K562 (cell line): ENCODE results near the gene TBXA2R. TPM values are rescaled to one million over a fixed set of nuclear protein-coding genes. Genes with fewer than 3 reads are reported as not detected.

Experiments
- ATAC-seq: fragments of 200-7000 bp; cut with Tn5 transposase; 3 replicates; pipeline ENCODE4 v1.9.1; 2020; ENCODE audit warnings: moderate library complexity
- BruUV-seq: library from RNA; stranded (reverse); fragments of 400-500 nt; replicated peaks from 2 replicates; lab custom pipeline; 2021; lab: Mats Ljungman, UMichigan
- CTCF ChIA-PET: fragments of 300-600 bp; formaldehyde crosslinking; extraction: SDS; loops from one replicate; lab custom pipeline; 2021; ENCODE audit warnings: low intra/inter-chr PET ratio; lab: Yijun Ruan, JAX
- POLR2A ChIA-PET: fragments of 300-600, 350-650 bp; sonication (Branson Sonifier 250); formaldehyde crosslinking; extraction: SDS; loops from one replicate; lab custom pipeline; 2021; ENCODE audit warnings: antibody characterized with exemption, inconsistent platforms; lab: Yijun Ruan, JAX
- DNase-seq, 4 experiments: peaks; one replicate each; pipeline versions ENCODE4 v3.0.0 to v3.0.0-alpha.2; 2011 to 2018; ENCODE audit warnings: low spot score in 3 of 4, mixed read lengths in 3 of 4; ENCODE audit errors: extremely low read depth in 1 of 4
- FAIRE-seq: peaks from 2 replicates; lab custom pipeline; 2011; peaks lifted over from hg19 to GRCh38; lab: Jason Lieb, UNC
- H2AFZ ChIP-seq: 2 replicates; pipeline ENCODE4 v1.6.0; 2011; ENCODE audit warnings: low read depth, low read length, control low read depth, inconsistent platforms
- H3K27ac ChIP-seq: fragments of 200-600 bp; 3 replicates; pipeline ENCODE4 v1.8.0; 2011; ENCODE audit warnings: low read depth, mild to moderate bottlenecking, control low read depth, inconsistent platforms, low read length, moderate library complexity, mixed read lengths; ENCODE audit errors: extremely low read depth
- H3K27me3 ChIP-seq, 2 experiments: fragments of 300-600 bp in 1 of 2; 2 replicates in 1 of 2; 3 replicates in 1 of 2; pipeline versions ENCODE4 v1.6.0 to v1.8.0; 2011; ENCODE audit warnings: inconsistent platforms in 2 of 2, low read length in 2 of 2, mild to moderate bottlenecking in 1 of 2, mixed read lengths in 1 of 2, moderate library complexity in 1 of 2; ENCODE audit not compliant: control insufficient read depth in 2 of 2, insufficient read depth in 2 of 2
- H3K36me3 ChIP-seq: fragments of 300-600 bp; 3 replicates; pipeline ENCODE4 v1.8.0; 2011; ENCODE audit warnings: mild to moderate bottlenecking, low read length, inconsistent platforms; ENCODE audit not compliant: control insufficient read depth, insufficient read depth
- H3K4me1 ChIP-seq, 2 experiments: fragments of 200-600 bp in 1 of 2; replicated peaks in 1 of 2; 2 replicates in 1 of 2; 3 replicates in 1 of 2; pipeline versions ENCODE4 v1.5.1 to v1.8.0; 2011; ENCODE audit warnings: inconsistent platforms in 2 of 2, low read length in 2 of 2, mild to moderate bottlenecking in 1 of 2, mixed read lengths in 1 of 2, moderate library complexity in 1 of 2; ENCODE audit not compliant: control insufficient read depth in 2 of 2, insufficient read depth in 2 of 2
- H3K4me2 ChIP-seq: 2 replicates; pipeline ENCODE4 v1.6.1; 2011; ENCODE audit warnings: low read length, control low read depth, inconsistent platforms, mixed read lengths; ENCODE audit not compliant: insufficient read depth
- H3K4me3 ChIP-seq: fragments of 200-600 bp; sonication (generic), shearing (Covaris generic); 2 replicates; pipeline ENCODE4 v1.5.1; 2016; ENCODE audit warnings: control low read depth, inconsistent platforms
- H3K79me2 ChIP-seq: fragments of 200-600 bp; 3 replicates; pipeline ENCODE4 v1.8.0; 2011; ENCODE audit warnings: low read length, inconsistent platforms; ENCODE audit not compliant: control insufficient read depth, insufficient read depth
- H3K9ac ChIP-seq, 2 experiments: 2 replicates each; pipeline versions ENCODE4 v1.6.0 to v1.6.1; 2011; ENCODE audit warnings: low read depth in 2 of 2, low read length in 2 of 2, control low read depth in 1 of 2, inconsistent platforms in 1 of 2, mild to moderate bottlenecking in 1 of 2, mixed read lengths in 1 of 2; ENCODE audit not compliant: insufficient read depth in 1 of 2
- H3K9me1 ChIP-seq: one replicate; pipeline ENCODE4 v1.6.0; 2011; ENCODE audit warnings: inconsistent platforms, mild to moderate bottlenecking, low read length, moderate library complexity; ENCODE audit not compliant: control insufficient read depth, insufficient read depth
- H3K9me3 ChIP-seq: replicated peaks from 2 replicates; pipeline ENCODE4 v1.5.1; 2011; ENCODE audit warnings: low read depth, low read length, inconsistent platforms; ENCODE audit not compliant: control insufficient read depth, insufficient read depth
- H4K20me1 ChIP-seq: replicated peaks from 2 replicates; pipeline ENCODE4 v1.6.1; 2011; ENCODE audit warnings: low read length, inconsistent platforms, mixed read lengths; ENCODE audit not compliant: control insufficient read depth, insufficient read depth
- GABPA ChIP-seq: fragments of 200-800 bp; sonication (Bioruptor generic); conservative IDR thresholded peaks from 2 replicates; pipeline ENCODE4 v1.6.1; 2016; ENCODE audit warnings: low read depth, missing genetic modification characterization, missing compliant biosample characterization
- GABPB2 ChIP-seq: fragments of 250-450 bp; sonication (Bioruptor Pico); conservative IDR thresholded peaks from 2 replicates; pipeline ENCODE4 v1.5.1; 2021; ENCODE audit warnings: mild to moderate bottlenecking
- KDM5B ChIP-seq: fragments of 200-600 bp; sonication (generic); IDR thresholded peaks from 2 replicates; pipeline ENCODE4 v1.6.1; 2012; ENCODE audit warnings: low read depth, mild to moderate bottlenecking, moderate library complexity, low read length, control low read depth, inconsistent platforms; ENCODE audit not compliant: insufficient replicate concordance
- MBD2 ChIP-seq: sonication (generic); IDR thresholded peaks from 2 replicates; pipeline ENCODE4 v1.6.1; 2016; ENCODE audit warnings: low read depth, borderline replicate concordance
- NBN ChIP-seq: fragments of 450-650 bp; IDR thresholded peaks from 2 replicates; pipeline ENCODE4 v1.6.1; 2016; ENCODE audit warnings: low read depth, mild to moderate bottlenecking
- RBFOX2 ChIP-seq: fragments of 200-400 bp; formaldehyde crosslinking; IDR thresholded peaks from 2 replicates; pipeline ENCODE4 v1.6.1; 2017; ENCODE audit warnings: low read depth, mild to moderate bottlenecking, low read length, moderate library complexity
- THRB ChIP-seq: fragments of 450-650 bp; formaldehyde crosslinking; conservative IDR thresholded peaks from 2 replicates; pipeline ENCODE4 v1.4.0; 2022; ENCODE audit warnings: mild to moderate bottlenecking, missing genetic modification characterization
- VEZF1 ChIP-seq: fragments of 200-800 bp; sonication (Bioruptor generic); IDR thresholded peaks from 2 replicates; pipeline ENCODE4 v1.6.1; 2017; ENCODE audit warnings: missing genetic modification characterization, missing compliant biosample characterization
- ZNF263 ChIP-seq: sonication (generic); formaldehyde crosslinking; IDR thresholded peaks from 2 replicates; pipeline ENCODE4 v1.8.0; 2022; ENCODE audit warnings: mild to moderate bottlenecking, missing genetic modification reagents, borderline replicate concordance
- ZSCAN29 ChIP-seq: fragments of 450-650 bp; IDR thresholded peaks from 2 replicates; pipeline ENCODE4 v1.6.1; 2017
- WGBS: fragments of 100-300 bp; shearing (Covaris generic); methylation state at CpG from one replicate; pipeline ENCODE4 v1.1.6; 2016; ENCODE audit warnings: low coverage, mixed read lengths; ENCODE audit not compliant: insufficient coverage; ENCODE audit errors: missing lambda C conversion rate; 5-methylcytosine and 5-hydroxymethylcytosine counted together
- in situ Hi-C: fragments of 300-500 bp; cut with MboI; formaldehyde crosslinking; loops from 4 replicates; pipeline ENCODE4 v1.15.0; 2018; ENCODE audit warnings: inconsistent platforms, mixed read lengths
- intact Hi-C: fragments of 100-400 bp; cut with micrococcal nuclease; formaldehyde crosslinking; loops from 2 replicates; pipeline ENCODE4 v1.14.2; 2022
- polyA plus RNA-seq, 8 experiments: library from polyadenylated mRNA; depleted of rRNA in 4 of 8; stranded (reverse) in 5 of 8; unstranded in 3 of 8; fragments of >200 nt; fragmentation: Nextera tagmentation in 2 of 8; fragmentation: Illumina TruSeq in 1 of 8; extraction: Ambion mirVana in 2 of 8; extraction: Trizol in 1 of 8; gene quantifications; 2 replicates each; pipeline versions ENCODE4 v1.2.1 to v1.2.3, GENCODE V29; 2011 to 2014; ENCODE audit warnings: inconsistent platforms in 1 of 8, missing spikeins in 1 of 8
- total RNA-seq, 7 experiments: library from RNA; depleted of rRNA in 6 of 7; stranded (reverse); fragments of >200 nt in 6 of 7; fragmentation: Illumina TruSeq in 2 of 7; extraction: Trizol in 2 of 7; gene quantifications; 2 replicates each; pipeline versions ENCODE4 v1.2.1 to v1.2.3, GENCODE V29; 2011 to 2021; ENCODE audit warnings: low replicate concordance in 1 of 7

The TBXA2R gene
- total and polyA plus RNA-seq, 9 of the 15 experiments (the other 6 are each of a cell fraction or from before 2014, with no cell fraction given): 1.5 to 24.0 (median 2.8) TPM

- H3K4me1 ChIP-seq: peaks cover 21 to 76% of the 10 kb centered on the region in 2 experiments; a peak in 4 of 5 replicates
- H3K79me2 ChIP-seq: peaks cover 45% of the 10 kb centered on the region
- WGBS: 69% methylated on average over 12 of the region's 15 CpGs
Measured at GRCh38 chr19:3555653-3556422, 50.8 kb downstream of the TBXA2R start.

More at GRCh38 chr19:3555653-3556422, 50.8 kb downstream of the TBXA2R start:
- peak overlapping the region; percentile 81 to 99 for H3K9ac ChIP-seq
- H4K20me1 ChIP-seq: peaks cover 9% of the 10 kb centered on the region
- H3K9me1 ChIP-seq: peaks cover 7% of the 10 kb centered on the region
- ChIA-PET CTCF (no interaction called here), POLR2A (interaction anchor here (0.6 to 1.9 kb wide), 9 partner anchors 7 to 314 kb away, joined by 3 to 9 read pairs (median 3); no protein-coding TSS in a partner anchor)
- H2AFZ ChIP-seq: no peak overlapping the region
- intact Hi-C loops: loop anchor here (2.0 kb wide), 1 partner anchor 17 kb away; the partner anchor contains the start of gene HMG20B
- in situ Hi-C loops: no loop called here
- no peak for FAIRE-seq
- TF ChIP-seq RBFOX2 (0 out of 2 replicates have a peak, but pooled peaks have one; percentile 13), VEZF1 (no peak), THRB (CRISPR knock-in tag) (no peak), MBD2 (0 out of 2 replicates have a peak, but pooled peaks have one; percentile 14), NBN (no peak), GABPB2 (CRISPR knock-in tag) (no peak), GABPA (tag) (no peak), ZNF263 (CRISPR knock-in tag) (0 out of 2 replicates have a peak, but pooled peaks have one; percentile 7), KDM5B (peak; percentile 12), ZSCAN29 (no peak)
- no peaks in the 10 kb centered on the region for H3K9me3 ChIP-seq
- no peaks in the 10 kb centered on the region for H3K27me3 ChIP-seq
- peak overlapping the region; percentile 77; the same call in 2 of the 3 replicates for H3K27ac ChIP-seq
- peak overlapping the region; percentile 92 for H3K4me2 ChIP-seq
- H3K36me3 ChIP-seq: peaks cover 25% of the 10 kb centered on the region
- ATAC-seq: no peak
- peak overlapping the region; percentile 93 for H3K4me3 ChIP-seq
- BruUV-seq: no TSS peak
- DNase-seq: no peak
